GM12878 (cell line): Measurements from ENCODE around the gene CDR2L. TPM values are rescaled to one million over a fixed set of nuclear protein-coding genes. Genes with fewer than 3 reads are reported as not detected.

Experiments
- ATAC-seq: fragments of 200-7000 bp; cut with Tn5 transposase; 3 replicates; pipeline ENCODE4 v1.9.1; 2020; ENCODE audit warnings: mild to moderate bottlenecking, moderate library complexity
- BruUV-seq: library from RNA; stranded (reverse); fragments of 400-500 nt; replicated peaks from 2 replicates; lab custom pipeline; 2021; lab: Mats Ljungman, UMichigan
- CTCF ChIA-PET: fragments of 300-600 bp; sonication (Branson Sonifier 250); formaldehyde crosslinking; extraction: SDS; loops from one replicate; lab custom pipeline; 2021; ENCODE audit warnings: inconsistent platforms; lab: Yijun Ruan, JAX
- POLR2A ChIA-PET: fragments of 350-600 bp; formaldehyde crosslinking; extraction: SDS; loops from one replicate; lab custom pipeline; 2021; ENCODE audit warnings: inconsistent platforms; lab: Charles Lee
- RAD21 ChIA-PET: fragments of 300-600 bp; sonication (Branson Sonifier 250); formaldehyde crosslinking; loops from one replicate; lab custom pipeline; 2023; ENCODE audit warnings: antibody characterized with exemption; ENCODE audit not compliant: unreplicated experiment; lab: Charles Lee
- SMC1A ChIA-PET: fragments of 300-600 bp; sonication (Branson Sonifier 250); formaldehyde crosslinking; loops from one replicate; lab custom pipeline; 2023; ENCODE audit not compliant: unreplicated experiment, uncharacterized antibody; lab: Charles Lee
- DNase-seq: peaks from one replicate; pipeline ENCODE4 v3.0.0-alpha.2; 2011; ENCODE audit warnings: low read depth, low spot score
- FAIRE-seq: peaks from 3 replicates; lab custom pipeline; 2011; peaks lifted over from hg19 to GRCh38; lab: Jason Lieb, UNC
- H2AFZ ChIP-seq: 2 replicates; pipeline ENCODE4 v1.6.0; 2011; ENCODE audit warnings: low read depth, low read length, control low read depth; ENCODE audit not compliant: control insufficient read depth
- H3K27ac ChIP-seq: 2 replicates; pipeline ENCODE4 v1.5.1; 2011; ENCODE audit warnings: control low read depth; ENCODE audit not compliant: control insufficient read depth, insufficient read depth
- H3K27me3 ChIP-seq, 2 experiments: replicated peaks in 1 of 2; 2 replicates each; pipeline versions ENCODE4 v1.6.0 to v1.6.1; 2011; ENCODE audit warnings: low read length in 1 of 2; ENCODE audit not compliant: control insufficient read depth in 2 of 2, insufficient read depth in 2 of 2
- H3K36me3 ChIP-seq, 2 experiments: 2 replicates each; pipeline ENCODE4 v1.5.1; 2011; ENCODE audit warnings: low read length in 1 of 2; ENCODE audit not compliant: control insufficient read depth in 2 of 2, insufficient read depth in 2 of 2
- H3K4me1 ChIP-seq: 2 replicates; pipeline ENCODE4 v1.6.1; 2011; ENCODE audit warnings: mild to moderate bottlenecking, low read length, moderate library complexity, mixed read lengths; ENCODE audit not compliant: control insufficient read depth, insufficient read depth
- H3K4me2 ChIP-seq: 2 replicates; pipeline ENCODE4 v1.6.0; 2011; ENCODE audit warnings: control low read depth; ENCODE audit not compliant: control insufficient read depth, insufficient read depth
- H3K4me3 ChIP-seq: fragments of 200-600 bp; sonication (generic); 2 replicates; pipeline ENCODE4 v1.5.1; 2016
- H3K79me2 ChIP-seq: 2 replicates; pipeline ENCODE4 v1.6.0; 2011; ENCODE audit warnings: low read length; ENCODE audit not compliant: control insufficient read depth, insufficient read depth
- H3K9ac ChIP-seq: 2 replicates; pipeline ENCODE4 v1.8.0; 2011; ENCODE audit warnings: low read length, control low read depth, mixed read lengths; ENCODE audit not compliant: control insufficient read depth, insufficient read depth
- H3K9me3 ChIP-seq: replicated peaks from 3 replicates; pipeline ENCODE4 v1.5.1; 2011; ENCODE audit warnings: mild to moderate bottlenecking, low read length; ENCODE audit not compliant: control insufficient read depth, insufficient read depth
- H4K20me1 ChIP-seq: 2 replicates; pipeline ENCODE4 v1.6.0; 2011; ENCODE audit not compliant: control insufficient read depth, insufficient read depth
- BHLHE40 ChIP-seq, 2 experiments: fragments of 450-650 bp in 1 of 2; IDR thresholded peaks; 2 replicates each; pipeline ENCODE4 v1.6.1; 2011 to 2017; ENCODE audit warnings: low read depth in 2 of 2, borderline replicate concordance in 1 of 2, improper control_type of control experiment in 1 of 2, low read length in 1 of 2, mild to moderate bottlenecking in 1 of 2
- CREB1 ChIP-seq: IDR thresholded peaks from 2 replicates; pipeline ENCODE4 v1.6.1; 2012; ENCODE audit warnings: low read depth, mild to moderate bottlenecking, inconsistent platforms
- CREM ChIP-seq: IDR thresholded peaks from 2 replicates; pipeline ENCODE4 v1.6.1; 2014; ENCODE audit warnings: antibody characterized with exemption, low read depth
- EED ChIP-seq: sonication (generic); IDR thresholded peaks from 2 replicates; pipeline ENCODE4 v1.6.1; 2016; ENCODE audit warnings: antibody characterized with exemption, low read depth
- HDAC6 ChIP-seq: fragments of 200-600 bp; sonication (generic); IDR thresholded peaks from one replicate; pipeline ENCODE4 v1.8.0; 2017; ENCODE audit warnings: antibody characterized with exemption; ENCODE audit not compliant: unreplicated experiment
- RAD21 ChIP-seq: IDR thresholded peaks from 2 replicates; pipeline ENCODE4 v1.6.1; 2011; ENCODE audit warnings: mild to moderate bottlenecking, low read depth, low read length, moderate library complexity; ENCODE audit not compliant: insufficient read depth
- RFX5 ChIP-seq: IDR thresholded peaks from 2 replicates; pipeline ENCODE4 v1.6.1; 2011; ENCODE audit warnings: low read depth, low read length, improper control_type of control experiment
- SMARCA5 ChIP-seq: fragments of 450-650 bp; IDR thresholded peaks from 2 replicates; pipeline ENCODE4 v1.6.1; 2017; ENCODE audit warnings: mild to moderate bottlenecking
- SRF ChIP-seq, 2 experiments: IDR thresholded peaks; 2 replicates each; pipeline ENCODE4 v1.6.1; 2011; ENCODE audit warnings: low read depth in 2 of 2, low read length in 2 of 2, mild to moderate bottlenecking in 1 of 2, moderate library complexity in 1 of 2
- TCF12 ChIP-seq: IDR thresholded peaks from 2 replicates; pipeline ENCODE4 v1.6.1; 2011; ENCODE audit warnings: low read depth, mild to moderate bottlenecking, low read length
- ZNF384 ChIP-seq: IDR thresholded peaks from 2 replicates; pipeline ENCODE4 v1.6.1; 2012; ENCODE audit warnings: low read depth, mild to moderate bottlenecking, low read length, improper control_type of control experiment, borderline replicate concordance
- WGBS: methylation state at CpG from one replicate; pipeline ENCODE4 v1.1.6; 2016; ENCODE audit warnings: low lambda C conversion rate; ENCODE audit not compliant: insufficient replicate concordance, insufficient coverage; ENCODE audit errors: missing lambda C conversion rate; 5-methylcytosine and 5-hydroxymethylcytosine counted together
- in situ Hi-C: fragments of 300-500 bp; cut with MboI; formaldehyde crosslinking; loops from 9 replicates; pipeline ENCODE4 v1.14.3; 2018; ENCODE audit warnings: mixed read lengths
- intact Hi-C: fragments of 100-400 bp; cut with micrococcal nuclease; formaldehyde crosslinking; loops from one replicate; pipeline ENCODE4 v1.14.2; 2022; ENCODE audit not compliant: unreplicated experiment
- polyA plus RNA-seq, 11 experiments: library from polyadenylated mRNA; depleted of rRNA in 4 of 11; unstranded in 6 of 11; stranded (reverse) in 5 of 11; fragments of >200 nt; fragmentation: Nextera tagmentation in 4 of 11; fragmentation: Illumina TruSeq in 1 of 11; extraction: Ambion mirVana in 4 of 11; extraction: Trizol in 1 of 11; gene quantifications; 1 replicate in 1 of 11; 2 replicates in 10 of 11; pipeline versions ENCODE4 v1.2.1 to v1.2.3, GENCODE V29; 2011 to 2016; ENCODE audit warnings: inconsistent platforms in 2 of 11, missing spikeins in 2 of 11, low read depth in 1 of 11
- total RNA-seq, 4 experiments: library from RNA; depleted of rRNA in 3 of 4; stranded (reverse); fragments of >200 nt in 3 of 4; fragmentation: Illumina TruSeq in 1 of 4; extraction: Trizol in 1 of 4; gene quantifications; 2 replicates each; pipeline versions ENCODE4 v1.2.1 to v1.2.3, GENCODE V29; 2013 to 2021

CDR2L gene
- total and polyA plus RNA-seq, 10 of the 15 experiments (the other 5 are each of a cell fraction or from before 2014, with no cell fraction given): 0.03 to 0.18 (median 0.04) TPM; not detected in 6

DNA sequence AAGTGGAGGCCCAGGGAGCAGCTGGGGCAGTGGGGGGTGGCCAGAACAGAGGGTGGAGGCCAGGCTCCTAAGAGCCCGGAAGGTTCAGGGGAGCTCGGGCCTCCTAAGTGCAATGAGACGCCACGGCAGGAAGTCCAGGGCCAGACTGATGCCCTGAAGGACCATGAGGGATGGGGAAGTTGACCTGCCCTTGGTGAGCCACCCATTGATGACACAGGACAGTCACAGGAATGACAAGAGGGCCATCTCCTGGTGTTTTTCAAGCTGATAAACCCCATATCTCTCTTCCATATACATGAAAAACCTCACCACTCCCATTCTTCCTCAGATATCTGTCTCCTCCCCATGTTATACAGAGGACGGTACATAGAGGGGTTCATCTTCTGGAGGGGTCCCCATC lies 19.2 kb downstream of the CDR2L start:
- RAD21 ChIA-PET: interaction anchor here (0.7 to 4.4 kb wide), 3 partner anchors 13 to 638 kb away, joined by 3 to 39 read pairs (median 3); no protein-coding TSS in a partner anchor
- in situ Hi-C loops: no loop called here
- Histone ChIP-seq H3K27ac (no peak overlapping the region), H3K4me2 (no peak overlapping the region), H3K4me1 (no peaks in the 10 kb centered on the region; the same call in 1 of the 2 replicates), H3K4me3 (no peak overlapping the region), H2AFZ (no peak overlapping the region), H3K79me2 (no peaks in the 10 kb centered on the region), H3K36me3 (no peaks in the 10 kb centered on the region), H3K9ac (no peak overlapping the region), H4K20me1 (no peaks in the 10 kb centered on the region), H3K27me3 (no peaks in the 10 kb centered on the region; a peak in 1 of 4 replicates), H3K9me3 (no peaks in the 10 kb centered on the region)
- FAIRE-seq (no peak), ATAC-seq (no peak), DNase-seq (no peak)
- intact Hi-C loops: no loop called here
- no TSS peak for BruUV-seq
- POLR2A ChIA-PET: interaction anchor here (0.6 kb wide), 1 partner anchor 126 kb away, joined by 3 read pairs; no protein-coding TSS in a partner anchor
- TF ChIP-seq SMARCA5 (no peak), RAD21 (peak; percentile 42)
- 31% methylated on average over 5 of the region's 5 CpGs for WGBS
- CTCF ChIA-PET: interaction anchor here (2.1 to 6.2 kb wide), 2 partner anchors 45 to 195 kb away, joined by 6 to 56 read pairs; no protein-coding TSS in a partner anchor
- SMC1A ChIA-PET: interaction anchor here (0.6 to 4.1 kb wide), 4 partner anchors 19 to 353 kb away, joined by 3 to 20 read pairs (median 3); partner anchors contain the start of gene CDR2L

DNA sequence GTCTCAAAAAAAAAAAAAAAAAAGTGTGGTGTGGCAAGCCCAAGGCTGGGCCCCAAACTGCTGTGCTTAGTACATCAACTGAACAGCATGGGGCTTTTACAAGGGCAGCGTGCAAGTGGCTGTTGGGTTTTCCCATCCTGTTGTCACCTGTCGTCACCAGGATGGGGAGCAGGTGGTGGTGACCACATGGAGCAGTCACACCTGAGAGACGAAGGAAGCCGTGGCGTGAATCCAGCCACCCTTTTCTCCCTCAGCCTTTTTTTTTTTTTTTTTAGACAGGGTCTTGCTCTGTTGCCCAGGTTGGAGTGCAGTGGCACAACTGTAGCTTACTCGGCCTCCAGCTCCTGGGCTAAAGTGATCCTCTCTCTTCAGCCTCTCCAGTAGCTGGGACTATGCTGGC lies 20.9 kb downstream of the CDR2L start:
- H4K20me1 ChIP-seq: no peaks in the 10 kb centered on the region
- WGBS: 6% methylated on average over 5 of the region's 6 CpGs
- H3K27me3 ChIP-seq: no peaks in the 10 kb centered on the region; a peak in 1 of 4 replicates
- ATAC-seq: peak; percentile 4; the same call in 2 of the 3 replicates
- FAIRE-seq: no peak
- peaks cover 5% of the 10 kb centered on the region for H3K79me2 ChIP-seq
- no peak overlapping the region for H3K4me3 ChIP-seq
- TF ChIP-seq BHLHE40 (IDR thresholded peaks at IDR 0.05; ENCODE audit: borderline replicate concordance in 1 of 2, low read depth in 2 of 2, low read length in 1 of 2): peak in 1 of 2 experiments; percentile 17; a peak in 1 of 4 replicates
- no peak for TF ChIP-seq CREB1
- TF ChIP-seq SRF (IDR thresholded peaks at IDR 0.05; ENCODE audit: low read depth in 2 of 2, low read length in 2 of 2): no peak
- TF ChIP-seq CREM: 0 out of 2 replicates have a peak, but pooled peaks have one; percentile 13
- 0 out of 2 replicates have a peak, but pooled peaks have one; percentile 30 for TF ChIP-seq TCF12
- 0 out of 2 replicates have a peak, but pooled peaks have one; percentile 22 for TF ChIP-seq EED
- TF ChIP-seq ZNF384: peak; percentile 14; the same call in 1 of the 2 replicates
- TF ChIP-seq HDAC6: no peak
- TF ChIP-seq RFX5: 0 out of 2 replicates have a peak, but pooled peaks have one; percentile 16
- TF ChIP-seq, all 136 proteins: peak for 6
- Histone ChIP-seq H3K36me3 (no peaks in the 10 kb centered on the region), H2AFZ (no peak overlapping the region), H3K4me2 (no peak overlapping the region), H3K9me3 (no peaks in the 10 kb centered on the region), H3K9ac (no peak overlapping the region), H3K4me1 (peaks cover 3% of the 10 kb centered on the region), H3K27ac (no peak overlapping the region)
- BruUV-seq: no TSS peak
- ChIA-PET CTCF (interaction anchor here (1.0 to 6.2 kb wide), 4 partner anchors 20 to 83 kb away, joined by 3 to 56 read pairs (median 4); partner anchors contain the start of gene CDR2L), RAD21 (interaction anchor here (0.7 to 4.4 kb wide), 4 partner anchors 46 to 106 kb away, joined by 3 to 39 read pairs (median 4); no protein-coding TSS in a partner anchor), SMC1A (interaction anchor here (1.5 to 4.1 kb wide), 2 partner anchors 15 to 47 kb away, joined by 5 to 20 read pairs; no protein-coding TSS in a partner anchor), POLR2A (interaction anchor here (0.6 to 0.7 kb wide), 2 partner anchors 9 to 25 kb away, joined by 3 to 5 read pairs; no protein-coding TSS in a partner anchor)
- DNase-seq: no peak
- in situ Hi-C loops (no loop called here), intact Hi-C loops (no loop called here)
